Measurements from ENCODE around the gene CDIPT. TPM values are rescaled to one million over a fixed set of nuclear protein-coding genes. Genes with fewer than 3 reads are reported as not detected.
A peak's percentile ranks its signal among the peaks of the same experiment; 100 is the strongest.
"Not testable (repeated sequence)": the region's sequence is repeated elsewhere in the genome, so short reads cannot be mapped to it uniquely, and the experiment has no call there.

CDIPT gene
- total RNA-seq, 1 donor from 2014 or later = 68.1 TPM

DNA sequence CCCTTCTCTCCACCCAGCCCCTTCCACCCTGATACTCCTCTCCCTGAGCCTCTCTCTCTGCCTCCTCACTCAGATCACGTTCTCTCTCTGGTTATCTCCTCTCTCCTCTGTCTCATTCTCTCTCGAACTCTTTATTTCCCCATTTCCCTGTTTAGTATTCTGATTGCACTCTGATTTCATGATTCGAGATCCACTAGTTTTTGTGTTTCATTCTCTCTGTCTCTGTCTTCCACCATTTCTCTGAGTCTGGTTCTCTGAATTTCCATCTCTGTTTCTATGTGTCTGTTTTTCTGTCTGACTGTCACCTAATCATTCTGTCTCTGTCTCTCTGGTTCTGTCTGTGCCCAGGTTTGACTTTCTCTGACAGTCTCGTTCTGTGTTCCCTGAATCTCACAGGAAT is 34.3 kb upstream of the CDIPT start:
- no peak for DNase-seq (ENCODE audit: low spot score)

DNA sequence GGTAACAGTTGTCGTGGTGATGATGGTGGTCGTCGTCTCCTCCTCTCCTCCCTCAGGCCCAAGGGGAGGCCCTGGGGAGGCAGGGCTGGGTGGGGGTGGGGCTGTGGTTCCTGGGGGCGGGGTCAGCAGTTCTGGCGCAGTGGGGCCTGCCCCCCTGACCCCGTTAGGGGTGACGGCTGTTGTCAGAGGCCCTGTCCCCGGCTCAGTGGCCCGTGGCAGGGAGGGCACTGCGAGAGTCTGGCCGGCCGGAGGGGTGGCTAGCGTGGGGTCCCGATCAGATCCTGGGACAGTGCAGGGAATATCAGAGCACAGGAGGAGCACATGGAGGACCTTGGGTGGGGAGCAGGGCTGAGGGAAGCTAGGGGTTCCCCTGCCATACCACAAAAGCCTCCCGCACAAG is 33.8 kb upstream of the CDIPT start:
- DNase-seq (ENCODE audit: low spot score) = no peak

GRCh38 chr16:29894352-29894751 is 31.3 kb upstream of the CDIPT start:
- no peak for DNase-seq (ENCODE audit: low spot score)

- DNase-seq (ENCODE audit: low spot score) = no peak
Observed at GRCh38 chr16:29893553-29893952, 30.5 kb upstream of the CDIPT start.

DNA sequence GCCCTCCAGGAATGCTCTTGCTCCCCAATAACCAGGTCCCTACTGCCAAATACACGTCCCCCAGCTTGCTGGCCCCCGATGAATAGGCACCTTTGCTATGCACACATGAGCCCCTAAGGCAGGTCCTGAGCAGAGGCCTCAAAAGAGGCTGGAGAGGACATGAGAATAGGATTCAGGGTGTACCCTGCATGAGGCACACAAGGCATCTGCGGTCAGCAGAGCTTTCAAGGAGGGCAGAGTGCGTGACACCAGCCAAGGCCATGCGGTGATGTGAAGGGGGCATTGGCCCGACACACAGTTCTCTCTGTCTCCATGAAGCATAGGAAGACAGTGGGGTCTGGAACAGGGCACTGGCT is 29.4 kb upstream of the CDIPT start:
- DNase-seq (ENCODE audit: low spot score) = no peak

- no peak for DNase-seq (ENCODE audit: low spot score)
Observed at GRCh38 chr16:29891525-29892457, 28.8 kb upstream of the CDIPT start.

GRCh38 chr16:29889372-29889771 is 26.3 kb upstream of the CDIPT start:
- not testable (repeated sequence) for DNase-seq (ENCODE audit: low spot score)

- no peak for DNase-seq (ENCODE audit: low spot score)
Observed at GRCh38 chr16:29883987-29884386, 21.0 kb upstream of the CDIPT start.

DNA sequence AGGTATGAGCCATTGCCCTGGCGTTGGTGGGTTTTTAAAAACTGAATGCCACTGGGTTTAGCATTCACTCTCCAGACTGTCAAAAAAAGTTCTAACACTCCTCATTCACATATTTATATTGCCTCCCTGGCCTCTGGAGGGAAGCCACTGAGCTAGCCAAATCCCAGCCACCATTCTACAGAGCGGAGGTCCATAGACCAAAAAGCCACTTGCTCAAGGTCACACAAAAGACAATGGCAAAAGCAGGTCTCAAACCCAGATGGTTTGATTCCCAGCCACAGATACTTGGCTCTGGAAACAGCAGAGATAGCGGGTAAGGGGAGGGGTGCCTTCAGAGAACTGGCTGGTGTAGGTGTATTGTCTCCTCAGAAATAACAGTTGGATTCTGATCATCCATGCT is 18.0 kb upstream of the CDIPT start:
- DNase-seq (ENCODE audit: low spot score) = no peak

DNA sequence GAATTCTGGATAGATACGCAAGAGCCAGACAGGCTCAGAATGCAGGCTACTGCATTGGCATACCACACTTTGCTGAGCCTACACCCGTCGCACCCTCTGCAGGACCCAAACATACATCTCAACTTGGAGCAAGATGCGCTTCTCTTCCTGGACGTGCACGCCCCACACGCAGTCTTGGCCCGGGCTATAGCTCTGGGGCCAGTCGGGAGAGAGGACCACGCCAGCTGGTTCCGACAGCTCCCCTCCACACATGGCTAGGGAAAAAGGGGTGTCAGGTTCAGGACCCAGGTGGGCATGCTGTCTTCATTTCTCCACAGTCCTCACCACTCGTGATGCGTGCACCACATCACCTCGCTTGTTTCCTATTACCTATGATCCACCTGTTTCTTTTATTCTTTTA is 15.1 kb upstream of the CDIPT start:
- DNase-seq (ENCODE audit: low spot score) = no peak

DNA sequence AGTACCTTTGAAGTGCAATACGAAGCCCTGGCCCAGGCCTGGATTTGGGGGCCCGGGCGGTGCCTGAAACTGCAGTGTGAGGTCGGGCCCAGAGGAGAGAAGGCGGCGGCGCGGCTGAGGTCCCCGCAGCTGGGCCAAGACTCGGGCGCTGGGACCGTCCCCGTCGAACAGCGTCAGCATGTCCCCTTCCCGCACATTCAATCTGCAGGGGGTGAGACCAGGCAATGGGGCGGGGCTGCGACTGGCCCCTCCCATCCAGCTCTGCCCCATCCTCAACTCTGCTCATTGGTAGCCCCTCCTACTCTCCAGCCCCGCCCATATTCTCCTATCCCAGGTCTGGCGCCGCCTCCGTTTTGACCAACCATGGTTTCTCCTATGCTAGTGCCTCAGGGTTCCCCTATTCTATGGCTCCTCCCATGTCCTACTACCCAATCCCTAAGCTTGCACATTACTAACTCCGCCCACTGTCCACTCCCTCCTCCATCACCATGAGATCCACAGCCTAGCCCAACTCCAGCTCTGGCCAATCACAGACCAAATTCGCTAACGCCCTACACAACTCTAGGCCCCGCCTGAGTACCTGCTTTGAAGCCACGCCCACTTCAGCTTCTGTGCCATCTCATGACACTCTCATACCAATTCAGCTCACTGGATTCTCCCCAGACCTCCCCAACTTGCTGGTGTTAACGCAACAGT is 14.4 kb upstream of the CDIPT start:
- DNase-seq (ENCODE audit: low spot score) = no peak

GRCh38 chr16:29876594-29877249 is 13.7 kb upstream of the CDIPT start:
- DNase-seq (ENCODE audit: low spot score) = no peak

DNA sequence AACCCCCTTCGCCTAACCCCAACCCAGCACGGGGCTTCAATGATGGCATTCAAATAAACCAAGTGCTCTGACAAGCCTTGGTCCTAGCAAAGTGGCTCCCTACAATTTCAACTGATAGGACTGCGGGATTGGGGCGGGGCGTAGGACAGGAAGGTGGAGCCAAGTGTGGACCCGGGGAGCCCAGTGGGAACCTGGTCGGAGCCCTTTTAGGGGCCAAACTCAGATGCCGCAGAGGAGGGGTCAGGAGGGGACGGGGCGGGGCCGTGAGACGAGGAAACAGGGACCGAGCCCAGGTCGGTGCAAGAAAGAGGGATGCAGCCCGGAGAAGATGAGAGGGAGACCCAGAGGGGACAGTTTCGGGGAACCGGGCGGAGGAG is 13.2 kb upstream of the CDIPT start:
- DNase-seq (ENCODE audit: low spot score) = no peak

DNA sequence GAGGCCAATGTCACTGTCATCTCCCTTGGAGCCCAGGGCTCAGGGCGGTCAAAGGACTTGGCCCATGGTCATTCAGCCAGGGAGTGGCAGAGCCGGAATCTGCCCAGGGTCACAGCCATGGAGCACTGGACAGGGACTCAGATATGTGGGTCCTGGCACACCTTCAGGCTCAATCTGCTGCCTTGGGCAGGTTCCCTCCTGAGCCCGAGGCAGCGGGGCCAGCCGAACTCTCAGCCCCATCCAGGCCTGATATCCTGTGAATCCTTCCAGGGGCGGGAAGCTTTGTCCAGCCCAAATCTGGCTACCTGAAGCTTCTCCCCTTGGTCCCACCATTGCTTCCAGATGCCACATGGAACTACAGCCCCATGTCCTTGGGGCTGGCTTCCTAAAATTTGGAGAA is 12.2 kb upstream of the CDIPT start:
- DNase-seq (ENCODE audit: low spot score) = no peak

GRCh38 chr16:29873319-29873718 is 10.3 kb upstream of the CDIPT start:
- no peak for DNase-seq (ENCODE audit: low spot score)

- no peak for DNase-seq (ENCODE audit: low spot score)
Observed at GRCh38 chr16:29871822-29872546, 9.0 kb upstream of the CDIPT start.

DNA sequence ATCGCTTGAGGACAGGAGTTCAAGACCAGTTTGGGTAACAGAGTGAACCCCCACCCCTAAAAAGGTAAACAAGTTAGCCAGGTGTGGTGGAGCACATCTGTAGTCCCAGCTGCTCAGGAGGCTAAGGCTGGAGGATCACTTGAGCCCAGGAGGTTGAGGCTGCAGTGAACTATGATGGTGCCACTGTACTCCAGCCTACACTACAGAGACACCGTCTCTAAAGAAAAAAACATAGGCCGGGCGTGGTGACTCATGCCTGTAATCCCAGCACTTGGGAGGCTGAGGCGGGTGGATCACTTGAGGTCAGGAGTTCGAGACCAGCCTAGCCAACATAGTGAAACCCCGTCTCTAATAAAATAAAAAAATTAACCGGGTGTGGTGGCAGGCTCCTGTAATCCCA is 6.0 kb upstream of the CDIPT start:
- DNase-seq (ENCODE audit: low spot score) = not testable (repeated sequence)

DNA sequence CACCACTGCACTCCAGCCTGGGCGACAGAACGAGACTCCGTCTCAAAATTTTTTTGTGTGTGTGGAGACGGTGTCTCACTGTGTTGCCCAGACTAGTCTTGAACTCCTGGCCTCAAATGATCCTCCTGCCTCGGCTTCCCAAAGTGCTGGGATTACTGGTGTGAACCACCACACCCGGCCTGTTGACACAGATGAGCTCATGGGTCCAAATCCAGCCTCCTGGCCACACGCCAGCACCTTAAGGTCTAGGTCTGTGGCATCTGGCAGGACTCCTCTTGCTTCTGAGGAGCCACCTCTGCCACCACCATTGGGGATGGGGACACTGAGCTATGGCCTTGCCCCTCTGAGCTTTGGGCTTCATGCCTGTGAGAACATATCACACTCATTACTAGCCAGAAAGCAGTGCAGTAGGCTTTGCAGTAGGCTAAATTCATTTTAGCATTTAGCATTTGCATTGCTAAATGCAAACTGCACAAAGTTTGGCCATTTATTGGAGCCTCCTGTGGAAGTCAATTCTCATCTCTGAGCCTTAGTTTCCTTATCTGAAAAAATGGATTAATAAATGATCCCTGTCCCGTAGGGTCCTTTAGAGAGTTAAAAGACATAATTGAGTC is 5.5 kb upstream of the CDIPT start:
- DNase-seq (ENCODE audit: low spot score) = no peak

GRCh38 chr16:29864205-29864604 is 1.2 kb upstream of the CDIPT start:
- DNase-seq (ENCODE audit: low spot score) = no peak

DNA sequence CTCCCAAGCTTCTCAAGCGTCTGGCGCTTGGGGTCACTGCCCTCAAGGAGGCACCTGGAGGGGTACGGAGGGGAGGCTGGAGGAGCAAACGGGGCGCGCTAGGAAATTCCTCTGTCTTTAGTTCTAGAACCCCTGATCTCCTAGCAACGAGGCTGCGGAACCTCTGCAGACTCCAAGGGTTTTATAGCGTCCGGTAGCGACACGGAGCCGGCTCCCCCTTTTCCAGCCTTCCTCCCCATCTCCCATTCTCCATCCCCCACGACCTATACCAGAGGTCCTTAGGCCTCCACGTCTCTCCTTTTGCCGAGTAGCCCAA is 601 bp upstream of the CDIPT start:
- DNase-seq (ENCODE audit: low spot score) = no peak

DNA sequence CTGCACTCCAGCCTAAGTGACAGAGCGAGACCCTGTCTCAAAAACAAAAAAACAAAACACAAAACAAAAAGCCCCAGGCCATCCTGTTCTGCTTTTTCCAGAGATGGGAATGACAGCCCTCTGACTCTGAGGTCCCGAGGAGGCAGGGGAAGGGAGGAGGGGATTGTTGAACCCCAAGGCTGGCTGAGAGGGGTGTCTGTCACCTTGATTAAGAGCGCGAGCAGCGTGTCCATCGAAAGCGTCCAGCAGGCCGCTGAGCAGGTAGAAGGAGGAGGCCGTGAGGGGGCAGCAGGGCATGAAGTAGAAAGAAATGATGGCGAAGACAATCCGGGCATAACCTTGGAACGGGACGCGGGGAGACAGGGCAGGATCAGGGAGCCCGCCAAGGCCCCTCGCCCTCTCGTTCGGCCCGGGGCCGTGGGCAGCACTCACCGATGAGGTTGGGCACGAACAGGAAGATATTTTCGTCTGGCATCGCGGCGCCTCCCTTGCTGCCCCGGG is 593 bp downstream of the CDIPT start:
- peak; percentile 27 for DNase-seq (ENCODE audit: low spot score)

- DNase-seq (ENCODE audit: low spot score) = no peak
Observed at GRCh38 chr16:29860218-29860617, 2.8 kb downstream of the CDIPT start.
